HepG2 (cell line): ENCODE data around the gene LYZ. TPM values are rescaled to one million over a fixed set of nuclear protein-coding genes. Genes with fewer than 3 reads are reported as not detected.

Source experiments
- DPF2 ChIP-seq: sonication (generic); formaldehyde crosslinking; IDR thresholded peaks from 2 replicates; pipeline ENCODE4 v1.4.0; 2020; ENCODE audit warnings: mild to moderate bottlenecking, low read depth, missing genetic modification reagents, borderline replicate concordance
- ESRRA ChIP-seq: sonication (generic); formaldehyde crosslinking; IDR thresholded peaks from 2 replicates; pipeline ENCODE4 v1.5.1; 2020; ENCODE audit warnings: mild to moderate bottlenecking, low read depth, missing genetic modification reagents
- MAFK ChIP-seq, 2 experiments: IDR thresholded peaks in 1 of 2; conservative IDR thresholded peaks in 1 of 2; 2 replicates each; pipeline ENCODE4 v1.6.1; 2011; ENCODE audit warnings: improper control_type of control experiment in 2 of 2, low read length in 2 of 2
- MTF1 ChIP-seq: sonication (generic); formaldehyde crosslinking; IDR thresholded peaks from 2 replicates; pipeline ENCODE4 v1.5.0; 2020; ENCODE audit warnings: missing genetic modification reagents
- SIN3A ChIP-seq: IDR thresholded peaks from 2 replicates; pipeline ENCODE4 v1.6.1; 2011; ENCODE audit warnings: low read depth, mild to moderate bottlenecking, control low read depth, low read length, borderline replicate concordance
- TMF1 ChIP-seq: sonication (generic); formaldehyde crosslinking; IDR thresholded peaks from 2 replicates; pipeline ENCODE4 v1.8.1; 2022; ENCODE audit warnings: low read depth, missing genetic modification reagents
- ZFP90 ChIP-seq: sonication (generic); formaldehyde crosslinking; IDR thresholded peaks from 2 replicates; pipeline ENCODE4 v1.8.0; 2022; ENCODE audit warnings: missing genetic modification reagents, mild to moderate bottlenecking, inconsistent platforms, borderline replicate concordance
- ZNF138 ChIP-seq: sonication (generic); formaldehyde crosslinking; IDR thresholded peaks from 2 replicates; pipeline ENCODE4 v1.5.0; 2020; ENCODE audit warnings: mild to moderate bottlenecking, low read depth, missing genetic modification reagents
- ZNF263 ChIP-seq: sonication (generic); formaldehyde crosslinking; IDR thresholded peaks from 2 replicates; pipeline ENCODE4 v1.4.0; 2020; ENCODE audit warnings: missing genetic modification reagents
- ZNF354B ChIP-seq: sonication (generic); formaldehyde crosslinking; IDR thresholded peaks from 2 replicates; pipeline ENCODE4 v1.8.0; 2022; ENCODE audit warnings: mild to moderate bottlenecking, missing genetic modification reagents
- ZNF510 ChIP-seq: sonication (generic); formaldehyde crosslinking; IDR thresholded peaks from 2 replicates; pipeline ENCODE4 v1.4.0; 2020; ENCODE audit warnings: low read depth, mild to moderate bottlenecking, missing genetic modification reagents
- ZNF674 ChIP-seq: sonication (generic); formaldehyde crosslinking; IDR thresholded peaks from 2 replicates; pipeline ENCODE4 v1.5.0; 2020; ENCODE audit warnings: low read depth, mild to moderate bottlenecking, missing genetic modification reagents
- polyA plus RNA-seq, 8 experiments: library from polyadenylated mRNA; depleted of rRNA in 3 of 8; stranded (reverse) in 7 of 8; unstranded in 1 of 8; fragments of >200 nt; fragmentation: Illumina TruSeq in 4 of 8; extraction: Trizol in 4 of 8; gene quantifications; 2 replicates each; pipeline versions ENCODE4 v1.2.1 to v1.2.3, GENCODE V29; 2011 to 2016; ENCODE audit warnings: low read depth in 4 of 8, missing spikeins in 1 of 8, mixed read lengths in 1 of 8; ENCODE audit not compliant: insufficient read depth in 1 of 8
- total RNA-seq, 5 experiments: library from RNA; depleted of rRNA; stranded (reverse); fragments of >200 nt; fragmentation: Illumina TruSeq; extraction: Trizol; gene quantifications; 2 replicates each; pipeline ENCODE4 v1.2.3, GENCODE V29; 2016; ENCODE audit warnings: low read depth in 1 of 5
- TF ChIP-seq, protein P1 (sequence below): sonication (generic); formaldehyde crosslinking; IDR thresholded peaks from 2 replicates; pipeline ENCODE4 v1.5.0; 2020; ENCODE audit warnings: mild to moderate bottlenecking, missing genetic modification reagents
- TF ChIP-seq, protein P2 (sequence below): sonication (generic); formaldehyde crosslinking; IDR thresholded peaks from 2 replicates; pipeline ENCODE4 v1.5.1; 2020; ENCODE audit warnings: mild to moderate bottlenecking, missing genetic modification reagents, moderate library complexity
- TF ChIP-seq, protein P3 (sequence below): fragments of 450-650 bp; IDR thresholded peaks from 2 replicates; pipeline ENCODE4 v1.6.1; 2017
- TF ChIP-seq, protein P4 (sequence below): sonication (generic); formaldehyde crosslinking; IDR thresholded peaks from 2 replicates; pipeline ENCODE4 v1.9.0; 2021; ENCODE audit warnings: missing genetic modification reagents, borderline replicate concordance
- TF ChIP-seq, protein P5 (sequence below): sonication (generic); formaldehyde crosslinking; IDR thresholded peaks from 2 replicates; pipeline ENCODE4 v1.4.0; 2020; ENCODE audit warnings: missing genetic modification reagents

LYZ gene
- total and polyA plus RNA-seq, 2 of the 13 experiments (the other 11 are each of a cell fraction or from before 2014, with no cell fraction given), result 1,788 to 2,054 TPM

DNA sequence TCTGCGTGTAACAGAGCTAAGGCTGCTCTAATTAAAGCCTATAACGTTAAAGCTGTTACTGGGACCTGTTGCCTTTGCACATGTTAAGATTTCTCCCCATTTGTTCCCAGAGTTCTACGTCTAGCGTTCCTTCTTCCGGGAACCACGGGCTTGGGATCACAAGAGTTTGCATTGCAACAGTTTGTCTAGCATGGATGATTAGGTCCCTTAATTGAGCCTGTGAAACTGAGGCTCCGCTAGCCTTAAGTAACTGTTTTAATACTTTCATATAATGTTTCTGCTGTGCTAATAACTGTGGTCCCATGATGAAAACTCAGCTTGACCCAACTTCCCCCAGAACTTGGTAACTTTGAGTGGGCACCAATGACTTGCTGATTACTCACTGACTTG is 16.7 kb upstream of the LYZ start (continued):
- TF ChIP-seq, protein P1, sequence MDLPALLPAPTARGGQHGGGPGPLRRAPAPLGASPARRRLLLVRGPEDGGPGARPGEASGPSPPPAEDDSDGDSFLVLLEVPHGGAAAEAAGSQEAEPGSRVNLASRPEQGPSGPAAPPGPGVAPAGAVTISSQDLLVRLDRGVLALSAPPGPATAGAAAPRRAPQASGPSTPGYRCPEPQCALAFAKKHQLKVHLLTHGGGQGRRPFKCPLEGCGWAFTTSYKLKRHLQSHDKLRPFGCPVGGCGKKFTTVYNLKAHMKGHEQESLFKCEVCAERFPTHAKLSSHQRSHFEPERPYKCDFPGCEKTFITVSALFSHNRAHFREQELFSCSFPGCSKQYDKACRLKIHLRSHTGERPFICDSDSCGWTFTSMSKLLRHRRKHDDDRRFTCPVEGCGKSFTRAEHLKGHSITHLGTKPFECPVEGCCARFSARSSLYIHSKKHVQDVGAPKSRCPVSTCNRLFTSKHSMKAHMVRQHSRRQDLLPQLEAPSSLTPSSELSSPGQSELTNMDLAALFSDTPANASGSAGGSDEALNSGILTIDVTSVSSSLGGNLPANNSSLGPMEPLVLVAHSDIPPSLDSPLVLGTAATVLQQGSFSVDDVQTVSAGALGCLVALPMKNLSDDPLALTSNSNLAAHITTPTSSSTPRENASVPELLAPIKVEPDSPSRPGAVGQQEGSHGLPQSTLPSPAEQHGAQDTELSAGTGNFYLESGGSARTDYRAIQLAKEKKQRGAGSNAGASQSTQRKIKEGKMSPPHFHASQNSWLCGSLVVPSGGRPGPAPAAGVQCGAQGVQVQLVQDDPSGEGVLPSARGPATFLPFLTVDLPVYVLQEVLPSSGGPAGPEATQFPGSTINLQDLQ (CRISPR knock-in tag), result 0 out of 2 replicates have a peak, but pooled peaks have one; percentile 13
- peak; percentile 20; the same call in 1 of the 2 replicates for TF ChIP-seq ZNF354B
- TF ChIP-seq, protein P2, sequence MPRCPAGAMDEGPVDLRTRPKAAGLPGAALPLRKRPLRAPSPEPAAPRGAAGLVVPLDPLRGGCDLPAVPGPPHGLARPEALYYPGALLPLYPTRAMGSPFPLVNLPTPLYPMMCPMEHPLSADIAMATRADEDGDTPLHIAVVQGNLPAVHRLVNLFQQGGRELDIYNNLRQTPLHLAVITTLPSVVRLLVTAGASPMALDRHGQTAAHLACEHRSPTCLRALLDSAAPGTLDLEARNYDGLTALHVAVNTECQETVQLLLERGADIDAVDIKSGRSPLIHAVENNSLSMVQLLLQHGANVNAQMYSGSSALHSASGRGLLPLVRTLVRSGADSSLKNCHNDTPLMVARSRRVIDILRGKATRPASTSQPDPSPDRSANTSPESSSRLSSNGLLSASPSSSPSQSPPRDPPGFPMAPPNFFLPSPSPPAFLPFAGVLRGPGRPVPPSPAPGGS, result no peak
- TF ChIP-seq DPF2 (CRISPR knock-in tag), result no peak
- TF ChIP-seq SIN3A, result 0 out of 2 replicates have a peak, but pooled peaks have one; percentile 4
- TF ChIP-seq ESRRA, result no peak
- 0 out of 2 replicates have a peak, but pooled peaks have one; percentile 63 for TF ChIP-seq ZFP90 (CRISPR knock-in tag)
- TF ChIP-seq MAFK (conservative IDR thresholded peaks at IDR 0.05 in 1 of 2, IDR thresholded peaks at IDR 0.05 in 1 of 2; ENCODE audit: low read length in 2 of 2), result no peak
- TF ChIP-seq ZNF263 (CRISPR knock-in tag), result 0 out of 2 replicates have a peak, but pooled peaks have one; percentile 7
- TF ChIP-seq, protein P3, sequence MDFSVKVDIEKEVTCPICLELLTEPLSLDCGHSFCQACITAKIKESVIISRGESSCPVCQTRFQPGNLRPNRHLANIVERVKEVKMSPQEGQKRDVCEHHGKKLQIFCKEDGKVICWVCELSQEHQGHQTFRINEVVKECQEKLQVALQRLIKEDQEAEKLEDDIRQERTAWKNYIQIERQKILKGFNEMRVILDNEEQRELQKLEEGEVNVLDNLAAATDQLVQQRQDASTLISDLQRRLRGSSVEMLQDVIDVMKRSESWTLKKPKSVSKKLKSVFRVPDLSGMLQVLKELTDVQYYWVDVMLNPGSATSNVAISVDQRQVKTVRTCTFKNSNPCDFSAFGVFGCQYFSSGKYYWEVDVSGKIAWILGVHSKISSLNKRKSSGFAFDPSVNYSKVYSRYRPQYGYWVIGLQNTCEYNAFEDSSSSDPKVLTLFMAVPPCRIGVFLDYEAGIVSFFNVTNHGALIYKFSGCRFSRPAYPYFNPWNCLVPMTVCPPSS, result no peak
- TF ChIP-seq ZNF510 (CRISPR knock-in tag), result no peak
- 0 out of 2 replicates have a peak, but pooled peaks have one; percentile 49 for TF ChIP-seq MTF1 (CRISPR knock-in tag)
- TF ChIP-seq, protein P4, sequence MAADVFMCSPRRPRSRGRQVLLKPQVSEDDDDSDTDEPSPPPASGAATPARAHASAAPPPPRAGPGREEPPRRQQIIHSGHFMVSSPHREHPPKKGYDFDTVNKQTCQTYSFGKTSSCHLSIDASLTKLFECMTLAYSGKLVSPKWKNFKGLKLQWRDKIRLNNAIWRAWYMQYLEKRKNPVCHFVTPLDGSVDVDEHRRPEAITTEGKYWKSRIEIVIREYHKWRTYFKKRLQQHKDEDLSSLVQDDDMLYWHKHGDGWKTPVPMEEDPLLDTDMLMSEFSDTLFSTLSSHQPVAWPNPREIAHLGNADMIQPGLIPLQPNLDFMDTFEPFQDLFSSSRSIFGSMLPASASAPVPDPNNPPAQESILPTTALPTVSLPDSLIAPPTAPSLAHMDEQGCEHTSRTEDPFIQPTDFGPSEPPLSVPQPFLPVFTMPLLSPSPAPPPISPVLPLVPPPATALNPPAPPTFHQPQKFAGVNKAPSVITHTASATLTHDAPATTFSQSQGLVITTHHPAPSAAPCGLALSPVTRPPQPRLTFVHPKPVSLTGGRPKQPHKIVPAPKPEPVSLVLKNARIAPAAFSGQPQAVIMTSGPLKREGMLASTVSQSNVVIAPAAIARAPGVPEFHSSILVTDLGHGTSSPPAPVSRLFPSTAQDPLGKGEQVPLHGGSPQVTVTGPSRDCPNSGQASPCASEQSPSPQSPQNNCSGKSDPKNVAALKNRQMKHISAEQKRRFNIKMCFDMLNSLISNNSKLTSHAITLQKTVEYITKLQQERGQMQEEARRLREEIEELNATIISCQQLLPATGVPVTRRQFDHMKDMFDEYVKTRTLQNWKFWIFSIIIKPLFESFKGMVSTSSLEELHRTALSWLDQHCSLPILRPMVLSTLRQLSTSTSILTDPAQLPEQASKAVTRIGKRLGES (CRISPR knock-in tag), result 0 out of 2 replicates have a peak, but pooled peaks have one; percentile 10
- no peak for TF ChIP-seq ZNF138
- TF ChIP-seq TMF1 (CRISPR knock-in tag), result 0 out of 2 replicates have a peak, but pooled peaks have one; percentile 62
- TF ChIP-seq ZNF674 (CRISPR knock-in tag), result no peak
- TF ChIP-seq, protein P5, sequence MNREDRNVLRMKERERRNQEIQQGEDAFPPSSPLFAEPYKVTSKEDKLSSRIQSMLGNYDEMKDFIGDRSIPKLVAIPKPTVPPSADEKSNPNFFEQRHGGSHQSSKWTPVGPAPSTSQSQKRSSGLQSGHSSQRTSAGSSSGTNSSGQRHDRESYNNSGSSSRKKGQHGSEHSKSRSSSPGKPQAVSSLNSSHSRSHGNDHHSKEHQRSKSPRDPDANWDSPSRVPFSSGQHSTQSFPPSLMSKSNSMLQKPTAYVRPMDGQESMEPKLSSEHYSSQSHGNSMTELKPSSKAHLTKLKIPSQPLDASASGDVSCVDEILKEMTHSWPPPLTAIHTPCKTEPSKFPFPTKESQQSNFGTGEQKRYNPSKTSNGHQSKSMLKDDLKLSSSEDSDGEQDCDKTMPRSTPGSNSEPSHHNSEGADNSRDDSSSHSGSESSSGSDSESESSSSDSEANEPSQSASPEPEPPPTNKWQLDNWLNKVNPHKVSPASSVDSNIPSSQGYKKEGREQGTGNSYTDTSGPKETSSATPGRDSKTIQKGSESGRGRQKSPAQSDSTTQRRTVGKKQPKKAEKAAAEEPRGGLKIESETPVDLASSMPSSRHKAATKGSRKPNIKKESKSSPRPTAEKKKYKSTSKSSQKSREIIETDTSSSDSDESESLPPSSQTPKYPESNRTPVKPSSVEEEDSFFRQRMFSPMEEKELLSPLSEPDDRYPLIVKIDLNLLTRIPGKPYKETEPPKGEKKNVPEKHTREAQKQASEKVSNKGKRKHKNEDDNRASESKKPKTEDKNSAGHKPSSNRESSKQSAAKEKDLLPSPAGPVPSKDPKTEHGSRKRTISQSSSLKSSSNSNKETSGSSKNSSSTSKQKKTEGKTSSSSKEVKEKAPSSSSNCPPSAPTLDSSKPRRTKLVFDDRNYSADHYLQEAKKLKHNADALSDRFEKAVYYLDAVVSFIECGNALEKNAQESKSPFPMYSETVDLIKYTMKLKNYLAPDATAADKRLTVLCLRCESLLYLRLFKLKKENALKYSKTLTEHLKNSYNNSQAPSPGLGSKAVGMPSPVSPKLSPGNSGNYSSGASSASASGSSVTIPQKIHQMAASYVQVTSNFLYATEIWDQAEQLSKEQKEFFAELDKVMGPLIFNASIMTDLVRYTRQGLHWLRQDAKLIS (CRISPR knock-in tag), result peak; percentile 95
